T-cell (primary cell): Measurements from ENCODE around the gene GLCCI1. TPM values are rescaled to one million over a fixed set of nuclear protein-coding genes. Genes with fewer than 3 reads are reported as not detected.
A peak's percentile ranks its signal among the peaks of the same experiment; 100 is the strongest.
"Not testable (repeated sequence)": the region's sequence is repeated elsewhere in the genome, so short reads cannot be mapped to it uniquely, and the experiment has no call there.

Experiments used
- ATAC-seq, 4 experiments: fragments of 200-7000 bp in 3 of 4; fragments of 150-1000 bp in 1 of 4; cut with Tn5 transposase; replicated peaks in 1 of 4; 1 replicate in 3 of 4; 2 replicates in 1 of 4; pipeline ENCODE4 v1.10.0; 2021; ENCODE audit warnings: moderate library complexity in 3 of 4, mild to moderate bottlenecking in 2 of 4, moderate number of reproducible peaks in 1 of 4
- CTCF ChIA-PET, 2 donors: fragments of 300-600 bp; sonication (Branson Sonifier 250); formaldehyde crosslinking; loops; one replicate each; lab custom pipeline; 2022; ENCODE audit warnings: antibody characterized with exemption in 2 of 2; lab: Charles Lee
- POLR2A ChIA-PET, 2 donors: fragments of 300-600 bp; sonication (Branson Sonifier 250); formaldehyde crosslinking; loops; one replicate each; lab custom pipeline; 2022; ENCODE audit warnings: antibody characterized with exemption in 2 of 2; lab: Charles Lee
- DNase-seq, 35 experiments: peaks; one replicate each; pipeline versions ENCODE4 v3.0.0 to v3.0.0-alpha.2; 2013 to 2023
- H3K27ac ChIP-seq: one replicate; pipeline ENCODE4 v1.5.1; 2013; ENCODE audit warnings: low read length
- H3K27me3 ChIP-seq, 2 experiments: replicated peaks in 1 of 2; 1 replicate in 1 of 2; 2 replicates in 1 of 2; pipeline versions ENCODE4 v1.6.1 to v1.7.0; 2013; ENCODE audit warnings: low read length in 1 of 2, mixed read lengths in 1 of 2; ENCODE audit not compliant: control insufficient read depth in 2 of 2, insufficient read depth in 2 of 2; ENCODE audit errors: extremely low read depth in 1 of 2
- H3K36me3 ChIP-seq, 2 donors: 1 replicate in 1 of 2; 2 replicates in 1 of 2; pipeline versions ENCODE4 v1.6.1 to v1.7.0; 2013; ENCODE audit warnings: low read length in 1 of 2; ENCODE audit not compliant: control insufficient read depth in 2 of 2, insufficient read depth in 1 of 2; ENCODE audit errors: extremely low read depth in 1 of 2
- H3K4me1 ChIP-seq, 2 experiments: 1 replicate in 1 of 2; 2 replicates in 1 of 2; pipeline versions ENCODE4 v1.6.1 to v1.7.0; 2013; ENCODE audit warnings: low read length in 2 of 2, mixed read lengths in 1 of 2; ENCODE audit not compliant: insufficient read depth in 2 of 2, control insufficient read depth in 1 of 2; ENCODE audit errors: extremely low read depth in 1 of 2
- H3K4me3 ChIP-seq, 2 donors: 1 replicate in 1 of 2; 2 replicates in 1 of 2; pipeline versions ENCODE4 v1.5.1 to v1.7.0; 2013; ENCODE audit warnings: mild to moderate bottlenecking in 2 of 2, low read length in 1 of 2, moderate library complexity in 1 of 2; ENCODE audit not compliant: control insufficient read depth in 1 of 2; ENCODE audit errors: extremely low read depth in 1 of 2
- H3K9me3 ChIP-seq: 2 replicates; pipeline ENCODE4 v1.7.0; 2013
- H3K27ac Mint-ChIP-seq, 2 donors: one replicate each; pipeline ENCODE4 v1.8.0; 2020 to 2021; ENCODE audit warnings: mild to moderate bottlenecking in 2 of 2, mixed read lengths in 2 of 2
- H3K27me3 Mint-ChIP-seq, 2 donors: one replicate each; pipeline ENCODE4 v1.8.0; 2021 to 2022; ENCODE audit warnings: mixed read lengths in 2 of 2
- H3K36me3 Mint-ChIP-seq: one replicate; pipeline ENCODE4 v1.8.0; 2021; ENCODE audit warnings: mixed read lengths
- H3K4me1 Mint-ChIP-seq, 3 donors: one replicate each; pipeline ENCODE4 v1.8.0; 2020 to 2022; ENCODE audit warnings: mixed read lengths in 3 of 3, mild to moderate bottlenecking in 1 of 3
- H3K4me3 Mint-ChIP-seq, 3 donors: one replicate each; pipeline ENCODE4 v1.8.0; 2020 to 2022; ENCODE audit warnings: mild to moderate bottlenecking in 3 of 3, mixed read lengths in 3 of 3, moderate library complexity in 3 of 3
- H3K9me3 Mint-ChIP-seq, 3 donors: one replicate each; pipeline ENCODE4 v1.8.0; 2020 to 2022; ENCODE audit warnings: mixed read lengths in 3 of 3
- WGBS: methylation state at CpG from one replicate; pipeline ENCODE4 v1.1.5; 2013; ENCODE audit warnings: missing lambda C conversion rate; ENCODE audit not compliant: insufficient coverage; 5-methylcytosine and 5-hydroxymethylcytosine counted together
- total RNA-seq, 35 experiments: library from RNA in 6 of 35; stranded (reverse) in 6 of 35; fragments of 120-200 nt in 1 of 35; gene quantifications; one replicate each; pipeline versions ENCODE4 v1.2.1 to v1.2.4 and lab custom pipeline; 2013 to 2026

Gene GLCCI1
- total RNA-seq, 5 donors from 2014 or later (not counting 1 experiment from before 2014, with no cell fraction given), result 30.6 to 51.5 (median 38.0) TPM

GRCh38 chr7:7995348-7995747 lies 26.8 kb downstream of the GLCCI1 start:
- H3K9me3 Mint-ChIP-seq, result peaks cover 5 to 26% (median 19%) of the 10 kb centered on the region in 3 donors
- H3K27ac ChIP-seq, H3K4me1 ChIP-seq, ATAC-seq, H3K4me3 Mint-ChIP-seq, CTCF ChIA-PET, H3K4me3 ChIP-seq, POLR2A ChIA-PET, DNase-seq, H3K9me3 ChIP-seq, H3K27me3 Mint-ChIP-seq, H3K36me3 ChIP-seq, H3K27me3 ChIP-seq: not testable (repeated sequence)
- peak overlapping the region in 1 of 2 donors; percentile 39 for H3K27ac Mint-ChIP-seq
- peaks cover 24% of the 10 kb centered on the region for H3K36me3 Mint-ChIP-seq
- peaks cover 23 to 37% (median 27%) of the 10 kb centered on the region in 3 donors for H3K4me1 Mint-ChIP-seq
- 100% methylated on average over 3 of the region's 6 CpGs for WGBS

GRCh38 chr7:7996568-7996967 lies 28.0 kb downstream of the GLCCI1 start:
- H3K27ac Mint-ChIP-seq, result peak overlapping the region; percentile 57 to 71
- peaks cover 17 to 32% (median 23%) of the 10 kb centered on the region in 3 donors for H3K4me1 Mint-ChIP-seq
- Histone ChIP-seq H3K4me1 (peaks cover 0 to 2% of the 10 kb centered on the region in 2 experiments), H3K36me3 (no peaks in the 10 kb centered on the region), H3K4me3 (no peak overlapping the region), H3K27ac (no peak overlapping the region), H3K27me3 (no peaks in the 10 kb centered on the region), H3K9me3 (peaks cover 6% of the 10 kb centered on the region)
- no peaks in the 10 kb centered on the region for H3K27me3 Mint-ChIP-seq
- ChIA-PET CTCF (no interaction called here), POLR2A (interaction anchor here in 1 of 2 donors (0.7 to 1.2 kb wide), 3 partner anchors 9 to 26 kb away, joined by 3 to 4 read pairs (median 3); no protein-coding TSS in a partner anchor)
- peaks cover 5 to 34% (median 23%) of the 10 kb centered on the region in 3 donors for H3K9me3 Mint-ChIP-seq
- no peak overlapping the region for H3K4me3 Mint-ChIP-seq
- ATAC-seq, result no peak
- H3K36me3 Mint-ChIP-seq, result peaks cover 30% of the 10 kb centered on the region
- DNase-seq, result no peak

- H3K4me1 ChIP-seq, result peaks cover 0 to 2% of the 10 kb centered on the region in 2 experiments
- DNase-seq, result no peak
- H3K27ac ChIP-seq, result no peak overlapping the region
- H3K27ac Mint-ChIP-seq, result peak overlapping the region in 1 of 2 donors; percentile 28
- H3K4me3 Mint-ChIP-seq, result no peak overlapping the region
- H3K36me3 Mint-ChIP-seq, result peaks cover 29% of the 10 kb centered on the region
- ATAC-seq, result no peak
- CTCF ChIA-PET, result interaction anchor here in 1 of 2 donors (0.7 kb wide), 1 partner anchor 87 kb away, joined by 3 read pairs; no protein-coding TSS in a partner anchor
- no peak overlapping the region for H3K4me3 ChIP-seq
- peaks cover 23 to 35% (median 34%) of the 10 kb centered on the region in 3 donors for H3K4me1 Mint-ChIP-seq
- peaks cover 0 to 7% of the 10 kb centered on the region in 2 donors for H3K36me3 ChIP-seq
- no peaks in the 10 kb centered on the region for H3K27me3 Mint-ChIP-seq
- H3K9me3 Mint-ChIP-seq, result peaks cover 0 to 19% (median 9%) of the 10 kb centered on the region in 3 donors
- no CpG with 5 or more reads among the region's 1 CpG for WGBS
- peaks cover 3% of the 10 kb centered on the region for H3K9me3 ChIP-seq
- POLR2A ChIA-PET, result interaction anchor here in 1 of 2 donors (0.6 kb wide), 1 partner anchor 11 kb away, joined by 3 read pairs; no protein-coding TSS in a partner anchor
- H3K27me3 ChIP-seq, result no peaks in the 10 kb centered on the region
Measured at GRCh38 chr7:8000315-8000941, 31.8 kb downstream of the GLCCI1 start.

GRCh38 chr7:8003077-8003476 lies 34.5 kb downstream of the GLCCI1 start:
- Histone ChIP-seq H3K4me1 (peaks cover 0 to 2% of the 10 kb centered on the region in 2 experiments), H3K36me3 (peaks cover 0 to 28% of the 10 kb centered on the region in 2 donors), H3K27ac (no peak overlapping the region), H3K9me3 (peaks cover 3% of the 10 kb centered on the region), H3K4me3 (no peak overlapping the region), H3K27me3 (no peaks in the 10 kb centered on the region)
- peak overlapping the region; percentile 0 to 73 for H3K27ac Mint-ChIP-seq
- ChIA-PET CTCF (interaction anchor here in 1 of 2 donors (1.1 kb wide), 1 partner anchor 36 kb away, joined by 3 read pairs; no protein-coding TSS in a partner anchor), POLR2A (no interaction called here)
- H3K9me3 Mint-ChIP-seq, result peaks cover 0 to 19% (median 9%) of the 10 kb centered on the region in 3 donors
- WGBS, result 100% methylated on average over 1 of the region's 3 CpGs
- H3K4me3 Mint-ChIP-seq, result no peak overlapping the region
- no peak for ATAC-seq
- no peak for DNase-seq
- H3K4me1 Mint-ChIP-seq, result peaks cover 10 to 19% (median 19%) of the 10 kb centered on the region in 3 donors
- peaks cover 48% of the 10 kb centered on the region for H3K36me3 Mint-ChIP-seq
- no peaks in the 10 kb centered on the region for H3K27me3 Mint-ChIP-seq

- Mint-ChIP-seq H3K27me3 (no peaks in the 10 kb centered on the region), H3K4me3 (no peak overlapping the region), H3K36me3 (peaks cover 53% of the 10 kb centered on the region), H3K27ac (no peak overlapping the region), H3K9me3 (peaks cover 0 to 17% (median 9%) of the 10 kb centered on the region in 3 donors), H3K4me1 (peaks cover 14 to 23% (median 22%) of the 10 kb centered on the region in 3 donors)
- ATAC-seq, result no peak
- no peak for DNase-seq
- Histone ChIP-seq H3K9me3 (peaks cover 3% of the 10 kb centered on the region), H3K4me1 (no peaks in the 10 kb centered on the region), H3K27ac (no peak overlapping the region), H3K36me3 (peaks cover 0 to 30% of the 10 kb centered on the region in 2 donors), H3K27me3 (no peaks in the 10 kb centered on the region), H3K4me3 (no peak overlapping the region)
- WGBS, result no CpG with 5 or more reads among the region's 1 CpG
- POLR2A ChIA-PET, result interaction anchor here in 1 of 2 donors (0.5 to 0.9 kb wide), 4 partner anchors 9 to 365 kb away, joined by 3 to 5 read pairs (median 4); partner anchors contain the start of gene UMAD1
- CTCF ChIA-PET, result interaction anchor here (0.5 to 1.0 kb wide), 3 partner anchors 30 to 286 kb away, joined by 3 to 4 read pairs (median 3); no protein-coding TSS in a partner anchor
Measured at GRCh38 chr7:8005279-8005678, 36.7 kb downstream of the GLCCI1 start.

GRCh38 chr7:8014399-8014798 lies 45.8 kb downstream of the GLCCI1 start:
- Histone ChIP-seq H3K36me3 (no peaks in the 10 kb centered on the region), H3K4me1 (peaks cover 8 to 17% of the 10 kb centered on the region in 2 experiments), H3K9me3 (no peaks in the 10 kb centered on the region), H3K27ac (peak overlapping the region; percentile 68), H3K4me3 (no peak overlapping the region), H3K27me3 (no peaks in the 10 kb centered on the region)
- Mint-ChIP-seq H3K4me1 (peaks cover 42 to 52% (median 50%) of the 10 kb centered on the region in 3 donors), H3K4me3 (peak overlapping the region; percentile 15 to 59 (median 58)), H3K27ac (peak overlapping the region; percentile 91 to 92), H3K36me3 (peaks cover 17% of the 10 kb centered on the region), H3K9me3 (no peaks in the 10 kb centered on the region), H3K27me3 (no peaks in the 10 kb centered on the region)
- CTCF ChIA-PET, result interaction anchor here in 1 of 2 donors (1.3 kb wide), 1 partner anchor 21 kb away, joined by 4 read pairs; no protein-coding TSS in a partner anchor
- ATAC-seq, result no peak
- no peak for DNase-seq
- POLR2A ChIA-PET, result interaction anchor here in 1 of 2 donors (0.7 kb wide), 1 partner anchor 48 kb away, joined by 6 read pairs; no protein-coding TSS in a partner anchor
